IMR-90 (cell line): ENCODE data around the gene CDKAL1.

ENCODE experiments used
- CEBPB ChIP-seq: IDR thresholded peaks from 2 replicates; pipeline ENCODE4 v1.6.1; 2012; ENCODE audit warnings: low read depth, low read length, improper control_type of control experiment
- CHD1 ChIP-seq: IDR thresholded peaks from 2 replicates; pipeline ENCODE4 v1.6.1; 2012; ENCODE audit warnings: low read depth, low read length, improper control_type of control experiment
- FOS ChIP-seq: fragments of 150-350 bp; IDR thresholded peaks from 2 replicates; pipeline ENCODE4 v1.6.1; 2016; ENCODE audit warnings: low read depth, low read length
- MAZ ChIP-seq: IDR thresholded peaks from 2 replicates; pipeline ENCODE4 v1.6.1; 2012; ENCODE audit warnings: low read depth, mild to moderate bottlenecking, low read length, improper control_type of control experiment, moderate library complexity, borderline replicate concordance
- MXI1 ChIP-seq: IDR thresholded peaks from 2 replicates; pipeline ENCODE4 v1.6.1; 2012; ENCODE audit warnings: low read depth, mild to moderate bottlenecking, low read length, moderate library complexity, borderline replicate concordance
- NFE2L2 ChIP-seq: fragments of 150-350 bp; IDR thresholded peaks from 2 replicates; pipeline ENCODE4 v1.6.1; 2016; ENCODE audit warnings: low read depth, mild to moderate bottlenecking, low read length
- POLR2A ChIP-seq: IDR thresholded peaks from 2 replicates; pipeline ENCODE4 v1.6.1; 2012; ENCODE audit warnings: mild to moderate bottlenecking, low read depth, low read length
- RAD21 ChIP-seq: IDR thresholded peaks from 2 replicates; pipeline ENCODE4 v1.6.1; 2012; ENCODE audit warnings: low read length, improper control_type of control experiment
- RCOR1 ChIP-seq: IDR thresholded peaks from 2 replicates; pipeline ENCODE4 v1.6.1; 2012; ENCODE audit warnings: mild to moderate bottlenecking, low read length, improper control_type of control experiment; ENCODE audit not compliant: insufficient replicate concordance
- RFX5 ChIP-seq: IDR thresholded peaks from 2 replicates; pipeline ENCODE4 v1.8.0; 2012; ENCODE audit warnings: low read depth, mild to moderate bottlenecking, low read length, moderate library complexity
- TF ChIP-seq, protein P1 (sequence below): conservative IDR thresholded peaks from 2 replicates; pipeline ENCODE4 v1.5.1; 2012; ENCODE audit warnings: mild to moderate bottlenecking, low read depth, low read length, improper control_type of control experiment
- TF ChIP-seq, protein P2 (sequence below): fragments of 150-350 bp; IDR thresholded peaks from 2 replicates; pipeline ENCODE4 v1.6.1; 2016; ENCODE audit warnings: low read depth, mild to moderate bottlenecking, low read length, moderate library complexity, borderline replicate concordance

DNA sequence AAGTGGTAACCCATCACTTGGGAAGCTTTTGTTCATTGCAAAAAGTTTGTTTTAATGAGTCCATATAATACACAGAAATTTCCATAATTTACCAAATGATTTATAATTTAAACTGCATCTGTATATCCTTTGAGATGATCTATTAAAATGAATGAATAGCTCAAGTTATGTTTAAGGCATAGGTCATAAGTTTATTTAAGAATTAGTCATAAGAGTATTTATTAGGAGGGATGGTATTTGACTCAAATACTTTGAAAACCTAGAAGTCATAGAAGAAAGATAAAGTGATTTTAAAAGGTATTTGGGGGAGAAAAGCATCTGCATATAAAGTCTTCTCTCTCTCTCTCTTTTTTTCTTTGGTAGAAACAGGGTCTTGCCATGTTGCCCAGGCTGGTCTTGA is 388.5 kb downstream of the CDKAL1 start:
- TF ChIP-seq POLR2A (no peak), RCOR1 (no peak), RAD21 (no peak), FOS (no peak), CEBPB (no peak), NFE2L2 (no peak), RFX5 (no peak), MAZ (no peak), CHD1 (no peak), MXI1 (no peak)
- TF ChIP-seq, protein P1, sequence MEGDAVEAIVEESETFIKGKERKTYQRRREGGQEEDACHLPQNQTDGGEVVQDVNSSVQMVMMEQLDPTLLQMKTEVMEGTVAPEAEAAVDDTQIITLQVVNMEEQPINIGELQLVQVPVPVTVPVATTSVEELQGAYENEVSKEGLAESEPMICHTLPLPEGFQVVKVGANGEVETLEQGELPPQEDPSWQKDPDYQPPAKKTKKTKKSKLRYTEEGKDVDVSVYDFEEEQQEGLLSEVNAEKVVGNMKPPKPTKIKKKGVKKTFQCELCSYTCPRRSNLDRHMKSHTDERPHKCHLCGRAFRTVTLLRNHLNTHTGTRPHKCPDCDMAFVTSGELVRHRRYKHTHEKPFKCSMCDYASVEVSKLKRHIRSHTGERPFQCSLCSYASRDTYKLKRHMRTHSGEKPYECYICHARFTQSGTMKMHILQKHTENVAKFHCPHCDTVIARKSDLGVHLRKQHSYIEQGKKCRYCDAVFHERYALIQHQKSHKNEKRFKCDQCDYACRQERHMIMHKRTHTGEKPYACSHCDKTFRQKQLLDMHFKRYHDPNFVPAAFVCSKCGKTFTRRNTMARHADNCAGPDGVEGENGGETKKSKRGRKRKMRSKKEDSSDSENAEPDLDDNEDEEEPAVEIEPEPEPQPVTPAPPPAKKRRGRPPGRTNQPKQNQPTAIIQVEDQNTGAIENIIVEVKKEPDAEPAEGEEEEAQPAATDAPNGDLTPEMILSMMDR, result no peak
- TF ChIP-seq, protein P2, sequence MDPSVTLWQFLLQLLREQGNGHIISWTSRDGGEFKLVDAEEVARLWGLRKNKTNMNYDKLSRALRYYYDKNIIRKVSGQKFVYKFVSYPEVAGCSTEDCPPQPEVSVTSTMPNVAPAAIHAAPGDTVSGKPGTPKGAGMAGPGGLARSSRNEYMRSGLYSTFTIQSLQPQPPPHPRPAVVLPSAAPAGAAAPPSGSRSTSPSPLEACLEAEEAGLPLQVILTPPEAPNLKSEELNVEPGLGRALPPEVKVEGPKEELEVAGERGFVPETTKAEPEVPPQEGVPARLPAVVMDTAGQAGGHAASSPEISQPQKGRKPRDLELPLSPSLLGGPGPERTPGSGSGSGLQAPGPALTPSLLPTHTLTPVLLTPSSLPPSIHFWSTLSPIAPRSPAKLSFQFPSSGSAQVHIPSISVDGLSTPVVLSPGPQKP, result no peak
